Neuronal stem cell (in vitro differentiated cells): ENCODE measurements around the gene ABCD2.
"Not testable (repeated sequence)": the region's sequence is repeated elsewhere in the genome, so short reads cannot be mapped to it uniquely, and the experiment has no call there.

ENCODE experiments used
- DNase-seq: peaks from one replicate; pipeline ENCODE4 v3.0.0-alpha.2; 2013; ENCODE audit warnings: low spot score
- H2AFZ ChIP-seq: one replicate; pipeline ENCODE4 v1.6.1; 2013; ENCODE audit warnings: mild to moderate bottlenecking, low read length, inconsistent platforms
- H2AK5ac ChIP-seq: 2 replicates; pipeline ENCODE4 v1.6.1; 2013; ENCODE audit warnings: low read depth, mild to moderate bottlenecking, inconsistent platforms, low read length, moderate library complexity, mixed read lengths
- H2BK120ac ChIP-seq: 2 replicates; pipeline ENCODE4 v1.6.1; 2013; ENCODE audit warnings: low read depth, mild to moderate bottlenecking, inconsistent platforms, low read length, moderate library complexity, mixed read lengths
- H2BK12ac ChIP-seq: one replicate; pipeline ENCODE4 v1.6.1; 2013; ENCODE audit warnings: low read length, inconsistent platforms
- H2BK15ac ChIP-seq: 2 replicates; pipeline ENCODE4 v1.6.1; 2013; ENCODE audit warnings: mild to moderate bottlenecking, low read length, inconsistent platforms, mixed read lengths
- H2BK5ac ChIP-seq: one replicate; pipeline ENCODE4 v1.6.1; 2013; ENCODE audit warnings: inconsistent platforms, mild to moderate bottlenecking, low read length, moderate library complexity
- H3K14ac ChIP-seq: one replicate; pipeline ENCODE4 v1.6.1; 2013; ENCODE audit warnings: low read length, inconsistent platforms
- H3K18ac ChIP-seq: 2 replicates; pipeline ENCODE4 v1.6.1; 2013; ENCODE audit warnings: low read length, inconsistent platforms
- H3K23ac ChIP-seq: 2 replicates; pipeline ENCODE4 v1.6.1; 2013; ENCODE audit warnings: low read depth, mild to moderate bottlenecking, mixed read lengths, low read length, inconsistent platforms; ENCODE audit not compliant: poor library complexity
- H3K27ac ChIP-seq: replicated peaks from 3 replicates; pipeline ENCODE4 v1.5.1; 2013; ENCODE audit warnings: low read length, inconsistent platforms
- H3K27me3 ChIP-seq, 3 experiments: 2 replicates each; pipeline ENCODE4 v1.6.1; 2013; ENCODE audit warnings: low read length in 3 of 3, mild to moderate bottlenecking in 2 of 3, inconsistent platforms in 1 of 3, low read depth in 1 of 3, mixed read lengths in 1 of 3, moderate library complexity in 1 of 3; ENCODE audit not compliant: control insufficient read depth in 3 of 3, insufficient read depth in 3 of 3
- H3K36me3 ChIP-seq, 2 donors: replicated peaks in 1 of 2; 2 replicates each; pipeline ENCODE4 v1.6.1; 2013; ENCODE audit warnings: low read length in 2 of 2; ENCODE audit not compliant: control insufficient read depth in 2 of 2, insufficient read depth in 2 of 2
- H3K4ac ChIP-seq: 2 replicates; pipeline ENCODE4 v1.6.1; 2013; ENCODE audit warnings: inconsistent platforms, mild to moderate bottlenecking, low read length, moderate library complexity
- H3K4me1 ChIP-seq, 2 donors: 1 replicate in 1 of 2; 2 replicates in 1 of 2; pipeline ENCODE4 v1.6.1; 2013; ENCODE audit warnings: low read length in 2 of 2, low read depth in 1 of 2; ENCODE audit not compliant: control insufficient read depth in 2 of 2, insufficient read depth in 1 of 2
- H3K4me2 ChIP-seq: one replicate; pipeline ENCODE4 v1.6.1; 2013; ENCODE audit warnings: mild to moderate bottlenecking, low read length, inconsistent platforms; ENCODE audit not compliant: insufficient read depth, poor library complexity, severe bottlenecking
- H3K4me3 ChIP-seq, 2 donors: 2 replicates each; pipeline ENCODE4 v1.5.1; 2013; ENCODE audit warnings: low read length in 2 of 2, mild to moderate bottlenecking in 2 of 2, inconsistent platforms in 1 of 2, moderate library complexity in 1 of 2
- H3K79me1 ChIP-seq: one replicate; pipeline ENCODE4 v1.6.1; 2013; ENCODE audit warnings: low read depth, mild to moderate bottlenecking, inconsistent platforms, low read length, moderate library complexity
- H3K9ac ChIP-seq: one replicate; pipeline ENCODE4 v1.6.1; 2013; ENCODE audit warnings: mild to moderate bottlenecking, low read depth, low read length, inconsistent platforms; ENCODE audit not compliant: poor library complexity
- H3K9me3 ChIP-seq, 2 donors: replicated peaks in 1 of 2; 2 replicates each; pipeline versions ENCODE3 to v1.6.1; 2013; ENCODE audit warnings: low read length in 2 of 2, mild to moderate bottlenecking in 2 of 2, inconsistent platforms in 1 of 2, low read depth in 1 of 2, mixed read lengths in 1 of 2, moderate library complexity in 1 of 2; ENCODE audit not compliant: control insufficient read depth in 2 of 2, insufficient read depth in 1 of 2
- H4K8ac ChIP-seq: one replicate; pipeline ENCODE4 v1.6.1; 2013; ENCODE audit warnings: low read depth, mild to moderate bottlenecking, inconsistent platforms, low read length, moderate library complexity
- H4K91ac ChIP-seq: one replicate; pipeline ENCODE4 v1.6.1; 2013; ENCODE audit warnings: low read length, low read depth, mild to moderate bottlenecking, inconsistent platforms; ENCODE audit not compliant: poor library complexity
- WGBS, 2 donors: extraction: QIAGEN DNeasy Blood & Tissue Kit; methylation state at CpG; one replicate each; pipeline ENCODE4 v1.1.7; 2013; ENCODE audit warnings: missing lambda C conversion rate in 2 of 2, mixed read lengths in 1 of 2; ENCODE audit not compliant: insufficient read length in 2 of 2, insufficient replicate concordance in 1 of 2; ENCODE audit errors: extremely low coverage in 2 of 2; 5-methylcytosine and 5-hydroxymethylcytosine counted together

The ABCD2 gene

GRCh38 chr12:39603065-39603464 lies 16.5 kb downstream of the ABCD2 start:
- no peak overlapping the region for H3K23ac ChIP-seq
- H3K4me2 ChIP-seq = no peak overlapping the region
- H4K91ac ChIP-seq = no peak overlapping the region
- no peak overlapping the region for H3K27ac ChIP-seq
- no peaks in the 10 kb centered on the region for H3K79me1 ChIP-seq
- H2BK15ac ChIP-seq = no peak overlapping the region
- H3K18ac ChIP-seq = no peak overlapping the region
- no peak overlapping the region for H2AK5ac ChIP-seq
- H3K4me3 ChIP-seq = no peak overlapping the region
- H3K4me1 ChIP-seq = no peaks in the 10 kb centered on the region
- no peaks in the 10 kb centered on the region for H3K36me3 ChIP-seq
- no peaks in the 10 kb centered on the region for H3K9me3 ChIP-seq
- H3K27me3 ChIP-seq = no peaks in the 10 kb centered on the region
- no peak overlapping the region for H3K9ac ChIP-seq
- H2AFZ ChIP-seq = no peak overlapping the region
- no peak overlapping the region for H2BK120ac ChIP-seq
- DNase-seq = no peak
- H4K8ac ChIP-seq = no peak overlapping the region
- H3K14ac ChIP-seq = no peak overlapping the region
- no peak overlapping the region for H2BK5ac ChIP-seq
- H2BK12ac ChIP-seq = no peak overlapping the region
- H3K4ac ChIP-seq = no peak overlapping the region

GRCh38 chr12:39601951-39602350 lies 17.7 kb downstream of the ABCD2 start:
- not testable (repeated sequence) for H3K4me1 ChIP-seq
- no CpG with 5 or more reads among the region's 3 CpGs for WGBS, 2 donors

GRCh38 chr12:39595928-39596327 lies 23.7 kb downstream of the ABCD2 start:
- no peak overlapping the region for H3K14ac ChIP-seq
- no peaks in the 10 kb centered on the region for H3K4me1 ChIP-seq
- H3K36me3 ChIP-seq = no peaks in the 10 kb centered on the region
- H3K27ac ChIP-seq = no peak overlapping the region
- H2BK120ac ChIP-seq = no peak overlapping the region
- WGBS, 2 donors = no CpG with 5 or more reads among the region's 2 CpGs
- H4K91ac ChIP-seq = no peak overlapping the region
- H2BK15ac ChIP-seq = no peak overlapping the region
- no peak overlapping the region for H3K9ac ChIP-seq
- no peak overlapping the region for H3K4ac ChIP-seq
- no peak overlapping the region for H3K4me3 ChIP-seq
- H2BK5ac ChIP-seq = no peak overlapping the region
- no peak overlapping the region for H4K8ac ChIP-seq
- H2AFZ ChIP-seq = peak overlapping the region; percentile 45
- no peak overlapping the region for H3K4me2 ChIP-seq
- no peaks in the 10 kb centered on the region for H3K79me1 ChIP-seq
- H2AK5ac ChIP-seq = no peak overlapping the region
- no peaks in the 10 kb centered on the region for H3K27me3 ChIP-seq
- no peaks in the 10 kb centered on the region for H3K9me3 ChIP-seq
- no peak overlapping the region for H2BK12ac ChIP-seq
- DNase-seq = no peak
- H3K23ac ChIP-seq = no peak overlapping the region
- H3K18ac ChIP-seq = no peak overlapping the region

More at GRCh38 chr12:39601951-39602350, 17.7 kb downstream of the ABCD2 start:
- H2BK120ac ChIP-seq, H2BK15ac ChIP-seq, H2AK5ac ChIP-seq, H3K9ac ChIP-seq, H2BK5ac ChIP-seq, H3K36me3 ChIP-seq, H3K4ac ChIP-seq, H3K79me1 ChIP-seq, H3K27ac ChIP-seq, H3K9me3 ChIP-seq, H3K23ac ChIP-seq, H3K4me3 ChIP-seq, H3K14ac ChIP-seq, H3K27me3 ChIP-seq, H3K4me2 ChIP-seq, DNase-seq, H2BK12ac ChIP-seq, H4K8ac ChIP-seq, H2AFZ ChIP-seq, H3K18ac ChIP-seq, H4K91ac ChIP-seq: not testable (repeated sequence)

- H3K27ac ChIP-seq = no peak overlapping the region
- H2BK12ac ChIP-seq = no peak overlapping the region
- no peak overlapping the region for H2AFZ ChIP-seq
- no peak overlapping the region for H4K8ac ChIP-seq
- H3K18ac ChIP-seq = no peak overlapping the region
- no peak overlapping the region for H3K4ac ChIP-seq
- H3K4me1 ChIP-seq = no peaks in the 10 kb centered on the region
- H3K4me2 ChIP-seq = no peak overlapping the region
- H2BK15ac ChIP-seq = no peak overlapping the region
- H4K91ac ChIP-seq = no peak overlapping the region
- H3K9ac ChIP-seq = no peak overlapping the region
- no peak overlapping the region for H3K23ac ChIP-seq
- H3K27me3 ChIP-seq = no peaks in the 10 kb centered on the region
- no peak overlapping the region for H3K14ac ChIP-seq
- no peaks in the 10 kb centered on the region for H3K79me1 ChIP-seq
- H2BK120ac ChIP-seq = no peak overlapping the region
- no peaks in the 10 kb centered on the region for H3K9me3 ChIP-seq
- no peak overlapping the region for H2AK5ac ChIP-seq
- no peak overlapping the region for H2BK5ac ChIP-seq
- no peak overlapping the region for H3K4me3 ChIP-seq
- H3K36me3 ChIP-seq = no peaks in the 10 kb centered on the region
- no peak for DNase-seq
Measured at GRCh38 chr12:39592295-39592694, 27.3 kb downstream of the ABCD2 start.
